Measurements from ENCODE around the gene TSEN2.
A peak's percentile ranks its signal among the peaks of the same experiment; 100 is the strongest.

DNA sequence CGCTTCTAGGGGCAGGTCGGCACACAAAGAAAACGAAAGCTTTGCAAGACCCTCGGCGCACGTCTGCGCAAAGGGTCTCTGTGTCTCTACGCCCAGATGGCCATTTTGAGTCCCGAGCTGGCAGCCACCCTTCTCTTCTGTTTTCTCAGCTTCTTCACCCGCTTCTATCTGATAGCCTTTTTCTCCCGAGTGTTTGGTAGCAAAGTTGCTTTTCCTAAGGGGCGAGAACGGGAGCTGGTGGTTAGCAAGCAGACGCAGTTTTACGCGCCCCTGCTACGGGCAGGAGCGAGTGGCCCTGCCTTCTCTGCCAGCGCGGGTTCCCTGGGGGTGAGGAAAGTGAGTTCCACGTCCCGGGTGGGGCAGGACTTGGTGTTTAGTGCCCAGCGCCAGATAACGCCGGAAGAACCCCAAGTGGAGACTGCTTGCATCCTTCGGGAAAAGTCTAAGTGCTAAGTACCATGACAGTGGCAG, 69.7 kb downstream of the TSEN2 start:
- TF ChIP-seq NFIC (IDR thresholded peaks at IDR 0.05; ENCODE audit: low read depth, low read length), result no peak
- no peak for TF ChIP-seq MYC (IDR thresholded peaks at IDR 0.05; ENCODE audit: insufficient read depth, insufficient read length, insufficient replicate concordance, low read length, severe bottlenecking)
- TF ChIP-seq MXI1 (IDR thresholded peaks at IDR 0.05; ENCODE audit: low read depth, low read length), result no peak
- 0 out of 2 replicates have a peak, but pooled peaks have one; percentile 47 for TF ChIP-seq POLR2A (IDR thresholded peaks at IDR 0.05; ENCODE audit: low read depth, low read length)
- TF ChIP-seq NR2F1 (conservative IDR thresholded peaks at IDR 0.05), result no peak
- no peak for TF ChIP-seq FOXK2 (IDR thresholded peaks at IDR 0.05)
- TF ChIP-seq, protein P1, sequence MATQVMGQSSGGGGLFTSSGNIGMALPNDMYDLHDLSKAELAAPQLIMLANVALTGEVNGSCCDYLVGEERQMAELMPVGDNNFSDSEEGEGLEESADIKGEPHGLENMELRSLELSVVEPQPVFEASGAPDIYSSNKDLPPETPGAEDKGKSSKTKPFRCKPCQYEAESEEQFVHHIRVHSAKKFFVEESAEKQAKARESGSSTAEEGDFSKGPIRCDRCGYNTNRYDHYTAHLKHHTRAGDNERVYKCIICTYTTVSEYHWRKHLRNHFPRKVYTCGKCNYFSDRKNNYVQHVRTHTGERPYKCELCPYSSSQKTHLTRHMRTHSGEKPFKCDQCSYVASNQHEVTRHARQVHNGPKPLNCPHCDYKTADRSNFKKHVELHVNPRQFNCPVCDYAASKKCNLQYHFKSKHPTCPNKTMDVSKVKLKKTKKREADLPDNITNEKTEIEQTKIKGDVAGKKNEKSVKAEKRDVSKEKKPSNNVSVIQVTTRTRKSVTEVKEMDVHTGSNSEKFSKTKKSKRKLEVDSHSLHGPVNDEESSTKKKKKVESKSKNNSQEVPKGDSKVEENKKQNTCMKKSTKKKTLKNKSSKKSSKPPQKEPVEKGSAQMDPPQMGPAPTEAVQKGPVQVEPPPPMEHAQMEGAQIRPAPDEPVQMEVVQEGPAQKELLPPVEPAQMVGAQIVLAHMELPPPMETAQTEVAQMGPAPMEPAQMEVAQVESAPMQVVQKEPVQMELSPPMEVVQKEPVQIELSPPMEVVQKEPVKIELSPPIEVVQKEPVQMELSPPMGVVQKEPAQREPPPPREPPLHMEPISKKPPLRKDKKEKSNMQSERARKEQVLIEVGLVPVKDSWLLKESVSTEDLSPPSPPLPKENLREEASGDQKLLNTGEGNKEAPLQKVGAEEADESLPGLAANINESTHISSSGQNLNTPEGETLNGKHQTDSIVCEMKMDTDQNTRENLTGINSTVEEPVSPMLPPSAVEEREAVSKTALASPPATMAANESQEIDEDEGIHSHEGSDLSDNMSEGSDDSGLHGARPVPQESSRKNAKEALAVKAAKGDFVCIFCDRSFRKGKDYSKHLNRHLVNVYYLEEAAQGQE (IDR thresholded peaks at IDR 0.05; ENCODE audit: low read depth, low read length), result no peak
- TF ChIP-seq, protein P2, sequence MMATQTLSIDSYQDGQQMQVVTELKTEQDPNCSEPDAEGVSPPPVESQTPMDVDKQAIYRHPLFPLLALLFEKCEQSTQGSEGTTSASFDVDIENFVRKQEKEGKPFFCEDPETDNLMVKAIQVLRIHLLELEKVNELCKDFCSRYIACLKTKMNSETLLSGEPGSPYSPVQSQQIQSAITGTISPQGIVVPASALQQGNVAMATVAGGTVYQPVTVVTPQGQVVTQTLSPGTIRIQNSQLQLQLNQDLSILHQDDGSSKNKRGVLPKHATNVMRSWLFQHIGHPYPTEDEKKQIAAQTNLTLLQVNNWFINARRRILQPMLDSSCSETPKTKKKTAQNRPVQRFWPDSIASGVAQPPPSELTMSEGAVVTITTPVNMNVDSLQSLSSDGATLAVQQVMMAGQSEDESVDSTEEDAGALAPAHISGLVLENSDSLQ (IDR thresholded peaks at IDR 0.05), result no peak
- TF ChIP-seq, protein P3, sequence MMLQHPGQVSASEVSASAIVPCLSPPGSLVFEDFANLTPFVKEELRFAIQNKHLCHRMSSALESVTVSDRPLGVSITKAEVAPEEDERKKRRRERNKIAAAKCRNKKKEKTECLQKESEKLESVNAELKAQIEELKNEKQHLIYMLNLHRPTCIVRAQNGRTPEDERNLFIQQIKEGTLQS (IDR thresholded peaks at IDR 0.05; ENCODE audit: borderline replicate concordance, extremely low read depth, low read depth, low read length), result no peak
- TF ChIP-seq SPI1 (IDR thresholded peaks at IDR 0.05; ENCODE audit: borderline replicate concordance, insufficient read depth, low read depth, low read length), result no peak
- TF ChIP-seq EZH2 (IDR thresholded peaks at IDR 0.05; ENCODE audit: borderline replicate concordance, control insufficient read depth, low read depth, low read length), result no peak
- TF ChIP-seq, protein P4, sequence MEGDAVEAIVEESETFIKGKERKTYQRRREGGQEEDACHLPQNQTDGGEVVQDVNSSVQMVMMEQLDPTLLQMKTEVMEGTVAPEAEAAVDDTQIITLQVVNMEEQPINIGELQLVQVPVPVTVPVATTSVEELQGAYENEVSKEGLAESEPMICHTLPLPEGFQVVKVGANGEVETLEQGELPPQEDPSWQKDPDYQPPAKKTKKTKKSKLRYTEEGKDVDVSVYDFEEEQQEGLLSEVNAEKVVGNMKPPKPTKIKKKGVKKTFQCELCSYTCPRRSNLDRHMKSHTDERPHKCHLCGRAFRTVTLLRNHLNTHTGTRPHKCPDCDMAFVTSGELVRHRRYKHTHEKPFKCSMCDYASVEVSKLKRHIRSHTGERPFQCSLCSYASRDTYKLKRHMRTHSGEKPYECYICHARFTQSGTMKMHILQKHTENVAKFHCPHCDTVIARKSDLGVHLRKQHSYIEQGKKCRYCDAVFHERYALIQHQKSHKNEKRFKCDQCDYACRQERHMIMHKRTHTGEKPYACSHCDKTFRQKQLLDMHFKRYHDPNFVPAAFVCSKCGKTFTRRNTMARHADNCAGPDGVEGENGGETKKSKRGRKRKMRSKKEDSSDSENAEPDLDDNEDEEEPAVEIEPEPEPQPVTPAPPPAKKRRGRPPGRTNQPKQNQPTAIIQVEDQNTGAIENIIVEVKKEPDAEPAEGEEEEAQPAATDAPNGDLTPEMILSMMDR (IDR thresholded peaks at IDR 0.05 in 2 of 3, conservative IDR thresholded peaks at IDR 0.05 in 1 of 3; ENCODE audit: control insufficient read depth in 2 of 3, extremely low read depth in 1 of 3, insufficient read depth in 1 of 3, low read depth in 3 of 3, low read length in 3 of 3), result no peak
- no peak for TF ChIP-seq BHLHE40 (IDR thresholded peaks at IDR 0.05; ENCODE audit: borderline replicate concordance in 1 of 2, low read depth in 2 of 2, low read length in 1 of 2)
- no peak for TF ChIP-seq ETV6 (conservative IDR thresholded peaks at IDR 0.05 in 1 of 2, IDR thresholded peaks at IDR 0.05 in 1 of 2; ENCODE audit: borderline replicate concordance in 1 of 2, low read depth in 1 of 2)
